ENCODE data around the gene WBP1L.

DNA sequence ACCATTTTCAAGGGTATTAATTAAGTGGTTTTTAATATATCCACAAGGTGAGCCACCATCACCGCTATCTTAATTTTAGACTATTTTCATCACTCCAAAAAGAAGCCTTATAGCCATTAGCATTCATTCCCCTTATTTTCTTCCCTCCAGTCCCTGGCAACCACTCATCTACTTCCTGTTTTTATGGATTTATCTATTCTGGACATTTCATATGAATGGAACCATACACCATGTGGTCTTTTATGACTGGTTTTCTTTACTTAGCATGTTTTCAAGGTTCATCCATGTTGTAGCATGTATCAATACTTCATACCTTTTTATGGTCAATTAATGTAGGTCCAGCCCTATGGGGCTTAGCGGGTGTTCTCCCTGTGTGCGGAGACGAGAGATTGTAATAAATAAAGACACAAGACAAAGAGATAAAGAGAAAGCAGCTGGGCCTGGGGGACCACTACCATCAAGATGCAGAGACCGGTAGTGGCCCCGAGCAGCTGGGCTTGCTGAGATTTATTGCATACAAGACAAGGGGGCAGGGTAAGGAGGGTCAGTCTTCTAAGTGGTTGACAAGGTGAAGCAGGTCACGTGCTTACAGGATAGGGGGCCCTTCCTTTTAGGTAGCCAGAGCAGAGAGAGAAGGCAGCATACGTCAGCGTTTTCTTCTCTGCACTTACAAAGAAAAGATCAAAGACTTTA lies 14.6 kb downstream of the WBP1L start:
- no peak for TF ChIP-seq EZH2phosphoT487 (IDR thresholded peaks at IDR 0.05; ENCODE audit: borderline replicate concordance, low read depth, low read length)
- TF ChIP-seq, protein P1, sequence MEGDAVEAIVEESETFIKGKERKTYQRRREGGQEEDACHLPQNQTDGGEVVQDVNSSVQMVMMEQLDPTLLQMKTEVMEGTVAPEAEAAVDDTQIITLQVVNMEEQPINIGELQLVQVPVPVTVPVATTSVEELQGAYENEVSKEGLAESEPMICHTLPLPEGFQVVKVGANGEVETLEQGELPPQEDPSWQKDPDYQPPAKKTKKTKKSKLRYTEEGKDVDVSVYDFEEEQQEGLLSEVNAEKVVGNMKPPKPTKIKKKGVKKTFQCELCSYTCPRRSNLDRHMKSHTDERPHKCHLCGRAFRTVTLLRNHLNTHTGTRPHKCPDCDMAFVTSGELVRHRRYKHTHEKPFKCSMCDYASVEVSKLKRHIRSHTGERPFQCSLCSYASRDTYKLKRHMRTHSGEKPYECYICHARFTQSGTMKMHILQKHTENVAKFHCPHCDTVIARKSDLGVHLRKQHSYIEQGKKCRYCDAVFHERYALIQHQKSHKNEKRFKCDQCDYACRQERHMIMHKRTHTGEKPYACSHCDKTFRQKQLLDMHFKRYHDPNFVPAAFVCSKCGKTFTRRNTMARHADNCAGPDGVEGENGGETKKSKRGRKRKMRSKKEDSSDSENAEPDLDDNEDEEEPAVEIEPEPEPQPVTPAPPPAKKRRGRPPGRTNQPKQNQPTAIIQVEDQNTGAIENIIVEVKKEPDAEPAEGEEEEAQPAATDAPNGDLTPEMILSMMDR (conservative IDR thresholded peaks at IDR 0.05; ENCODE audit: low read length) = no peak
